K562 (cell line): Measurements from ENCODE around the gene KRABD2.

Experiments
- CREBBP ChIP-seq: IDR thresholded peaks from one replicate; pipeline ENCODE4 v1.6.1; 2012; ENCODE audit warnings: low read depth, mild to moderate bottlenecking, control low read depth, inconsistent platforms, low read length
- ETV6 ChIP-seq, 3 experiments: fragments of 150-350 bp in 1 of 3; sonication (generic) in 1 of 3; formaldehyde crosslinking in 1 of 3; IDR thresholded peaks; 2 replicates each; pipeline versions ENCODE4 v1.6.1 to v1.8.0; 2014 to 2022; ENCODE audit warnings: borderline replicate concordance in 2 of 3, low read depth in 2 of 3, antibody characterized with exemption in 1 of 3, low read length in 1 of 3, mild to moderate bottlenecking in 1 of 3, missing genetic modification reagents in 1 of 3
- FOXM1 ChIP-seq, 2 experiments: fragments of 450-650 bp in 1 of 2; sonication (generic) in 1 of 2; formaldehyde crosslinking in 1 of 2; IDR thresholded peaks; 2 replicates each; pipeline versions ENCODE4 v1.6.1 to v1.9.0; 2017 to 2022; ENCODE audit warnings: low read depth in 2 of 2, mild to moderate bottlenecking in 2 of 2, missing genetic modification reagents in 1 of 2, moderate library complexity in 1 of 2
- GABPA ChIP-seq: fragments of 200-800 bp; sonication (Bioruptor generic); conservative IDR thresholded peaks from 2 replicates; pipeline ENCODE4 v1.6.1; 2016; ENCODE audit warnings: low read depth, missing genetic modification characterization, missing compliant biosample characterization
- HDAC1 ChIP-seq, 2 experiments: fragments of 450-650 bp; IDR thresholded peaks; 2 replicates each; pipeline ENCODE4 v1.6.1; 2016 to 2017; ENCODE audit warnings: inconsistent platforms in 1 of 2, mild to moderate bottlenecking in 1 of 2, moderate library complexity in 1 of 2
- KAT8 ChIP-seq: fragments of 450-650 bp; IDR thresholded peaks from 2 replicates; pipeline ENCODE4 v1.6.1; 2016; ENCODE audit warnings: low read depth, mild to moderate bottlenecking
- MYNN ChIP-seq, 2 experiments: sonication (generic); formaldehyde crosslinking in 1 of 2; IDR thresholded peaks; 2 replicates each; pipeline versions ENCODE4 v1.5.0 to v1.6.1; 2016 to 2020; ENCODE audit warnings: antibody characterized with exemption in 1 of 2, missing genetic modification reagents in 1 of 2
- NR2C2 ChIP-seq, 2 experiments: fragments of 200-800 bp in 1 of 2; sonication (Bioruptor generic) in 1 of 2; sonication (generic) in 1 of 2; formaldehyde crosslinking in 1 of 2; IDR thresholded peaks; 2 replicates each; pipeline versions ENCODE4 v1.6.1 to v1.8.0; 2016 to 2022; ENCODE audit warnings: mild to moderate bottlenecking in 1 of 2, missing compliant biosample characterization in 1 of 2, missing genetic modification characterization in 1 of 2, missing genetic modification reagents in 1 of 2
- POLR2AphosphoS5 ChIP-seq: IDR thresholded peaks from 2 replicates; pipeline ENCODE4 v1.6.1; 2011; ENCODE audit warnings: mild to moderate bottlenecking, low read depth, low read length, moderate library complexity; ENCODE audit not compliant: control insufficient read depth, insufficient read depth
- SAFB2 ChIP-seq: fragments of 200-400 bp; formaldehyde crosslinking; IDR thresholded peaks from 2 replicates; pipeline ENCODE4 v1.6.1; 2018; ENCODE audit warnings: borderline replicate concordance, low read length, low read depth, moderate library complexity; ENCODE audit not compliant: severe bottlenecking
- SMAD1 ChIP-seq: fragments of 150-350 bp; IDR thresholded peaks from 2 replicates; pipeline ENCODE4 v1.6.1; 2014; ENCODE audit warnings: low read length, low read depth; ENCODE audit not compliant: partially characterized antibody
- SMARCC2 ChIP-seq: fragments of 450-650 bp; IDR thresholded peaks from 2 replicates; pipeline ENCODE4 v1.6.1; 2017; ENCODE audit warnings: antibody characterized with exemption, moderate library complexity, mild to moderate bottlenecking, low read depth
- TCF7 ChIP-seq: sonication (generic); IDR thresholded peaks from 2 replicates; pipeline ENCODE4 v1.6.1; 2016; ENCODE audit warnings: antibody characterized with exemption, borderline replicate concordance
- ZNF75A ChIP-seq: fragments of 450-650 bp; formaldehyde crosslinking; IDR thresholded peaks from 2 replicates; pipeline ENCODE4 v1.4.0; 2020; ENCODE audit warnings: mild to moderate bottlenecking
- TF ChIP-seq, protein P1 (sequence below): fragments of 450-650 bp; IDR thresholded peaks from 2 replicates; pipeline ENCODE4 v1.6.1; 2017; ENCODE audit warnings: antibody characterized with exemption
- TF ChIP-seq, protein P2 (sequence below): fragments of 450-650 bp; conservative IDR thresholded peaks from 2 replicates; pipeline ENCODE4 v1.6.1; 2016; ENCODE audit warnings: missing genetic modification characterization, low read depth, mild to moderate bottlenecking, missing compliant biosample characterization, moderate library complexity
- TF ChIP-seq, protein P3 (sequence below): fragments of 450-650 bp; IDR thresholded peaks from 2 replicates; pipeline ENCODE4 v1.6.1; 2017; ENCODE audit warnings: antibody characterized with exemption, mild to moderate bottlenecking

The KRABD2 gene

DNA sequence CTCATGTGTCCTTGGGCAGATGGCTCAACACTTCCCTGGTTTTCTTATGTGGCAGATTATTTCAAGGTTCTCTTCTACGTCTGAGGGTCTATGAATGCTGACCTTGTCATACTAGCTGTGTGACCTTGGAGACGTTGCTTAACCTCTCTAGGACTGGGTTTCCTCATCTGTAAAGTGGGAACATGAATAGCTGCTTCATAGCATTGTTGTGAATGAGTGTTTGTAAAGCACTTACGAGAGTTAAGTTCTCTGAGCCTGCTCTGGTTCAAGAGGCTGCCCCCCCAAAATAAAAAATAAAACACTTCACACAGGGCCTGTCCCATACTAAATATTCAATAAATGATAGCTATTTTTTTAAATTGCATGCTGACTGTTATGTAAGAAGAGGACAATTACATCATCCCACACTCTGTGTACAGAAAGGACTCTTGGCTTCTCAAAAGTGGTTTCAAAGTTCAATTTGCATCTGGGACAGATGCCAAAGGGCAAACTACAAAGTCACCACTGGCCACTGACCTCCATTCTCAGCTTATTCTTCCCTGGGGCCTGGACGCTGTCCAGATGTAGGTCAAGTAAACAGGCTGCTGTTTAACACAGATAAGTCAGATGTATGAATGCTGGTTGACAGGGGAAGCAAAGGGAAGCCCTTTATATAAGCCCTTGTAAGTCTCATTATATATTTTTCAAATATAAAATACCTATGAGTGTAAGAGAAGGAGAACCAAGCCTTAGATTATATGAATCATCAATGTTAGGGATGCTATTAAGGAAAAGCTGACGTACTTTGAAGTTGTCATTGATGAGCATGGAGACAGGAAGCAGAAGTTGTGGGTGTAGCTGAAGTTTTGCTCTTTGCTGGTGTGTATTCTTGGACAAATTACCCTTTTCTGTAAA lies 43.8 kb upstream of the KRABD2 start (continued):
- TF ChIP-seq, protein P1, sequence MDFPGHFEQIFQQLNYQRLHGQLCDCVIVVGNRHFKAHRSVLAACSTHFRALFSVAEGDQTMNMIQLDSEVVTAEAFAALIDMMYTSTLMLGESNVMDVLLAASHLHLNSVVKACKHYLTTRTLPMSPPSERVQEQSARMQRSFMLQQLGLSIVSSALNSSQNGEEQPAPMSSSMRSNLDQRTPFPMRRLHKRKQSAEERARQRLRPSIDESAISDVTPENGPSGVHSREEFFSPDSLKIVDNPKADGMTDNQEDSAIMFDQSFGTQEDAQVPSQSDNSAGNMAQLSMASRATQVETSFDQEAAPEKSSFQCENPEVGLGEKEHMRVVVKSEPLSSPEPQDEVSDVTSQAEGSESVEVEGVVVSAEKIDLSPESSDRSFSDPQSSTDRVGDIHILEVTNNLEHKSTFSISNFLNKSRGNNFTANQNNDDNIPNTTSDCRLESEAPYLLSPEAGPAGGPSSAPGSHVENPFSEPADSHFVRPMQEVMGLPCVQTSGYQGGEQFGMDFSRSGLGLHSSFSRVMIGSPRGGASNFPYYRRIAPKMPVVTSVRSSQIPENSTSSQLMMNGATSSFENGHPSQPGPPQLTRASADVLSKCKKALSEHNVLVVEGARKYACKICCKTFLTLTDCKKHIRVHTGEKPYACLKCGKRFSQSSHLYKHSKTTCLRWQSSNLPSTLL: no peak
- TF ChIP-seq MYNN (IDR thresholded peaks at IDR 0.05) (0 out of 2 replicates have a peak, but pooled peaks have one; percentile 41), MYNN (CRISPR knock-in tag; IDR thresholded peaks at IDR 0.05) (no peak), HDAC1 (IDR thresholded peaks at IDR 0.05) (peak in 1 of 2 experiments; percentile 47; a peak in 2 of 4 replicates), KAT8 (no peak), ETV6 (IDR thresholded peaks at IDR 0.05; ENCODE audit: borderline replicate concordance in 1 of 2, low read depth in 2 of 2, low read length in 1 of 2) (no peak), ETV6 (CRISPR knock-in tag; IDR thresholded peaks at IDR 0.05; ENCODE audit: borderline replicate concordance) (no peak), ZNF75A (CRISPR knock-in tag) (no peak), SMAD1 (peak; percentile 94), SAFB2 (no peak), TCF7 (peak; percentile 94), POLR2AphosphoS5 (peak; percentile 87), CREBBP (no peak), SMARCC2 (peak; percentile 84; the same call in 1 of the 2 replicates), FOXM1 (IDR thresholded peaks at IDR 0.05; ENCODE audit: low read depth) (peak; percentile 81; the same call in 1 of the 2 replicates), FOXM1 (CRISPR knock-in tag; IDR thresholded peaks at IDR 0.05; ENCODE audit: low read depth) (no peak), GABPA (tag) (peak; percentile 53), NR2C2 (CRISPR knock-in tag; IDR thresholded peaks at IDR 0.05) (no peak), NR2C2 (tag; IDR thresholded peaks at IDR 0.05) (peak; percentile 90)
- TF ChIP-seq, protein P2, sequence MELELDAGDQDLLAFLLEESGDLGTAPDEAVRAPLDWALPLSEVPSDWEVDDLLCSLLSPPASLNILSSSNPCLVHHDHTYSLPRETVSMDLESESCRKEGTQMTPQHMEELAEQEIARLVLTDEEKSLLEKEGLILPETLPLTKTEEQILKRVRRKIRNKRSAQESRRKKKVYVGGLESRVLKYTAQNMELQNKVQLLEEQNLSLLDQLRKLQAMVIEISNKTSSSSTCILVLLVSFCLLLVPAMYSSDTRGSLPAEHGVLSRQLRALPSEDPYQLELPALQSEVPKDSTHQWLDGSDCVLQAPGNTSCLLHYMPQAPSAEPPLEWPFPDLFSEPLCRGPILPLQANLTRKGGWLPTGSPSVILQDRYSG (tag): no peak
- TF ChIP-seq, protein P3, sequence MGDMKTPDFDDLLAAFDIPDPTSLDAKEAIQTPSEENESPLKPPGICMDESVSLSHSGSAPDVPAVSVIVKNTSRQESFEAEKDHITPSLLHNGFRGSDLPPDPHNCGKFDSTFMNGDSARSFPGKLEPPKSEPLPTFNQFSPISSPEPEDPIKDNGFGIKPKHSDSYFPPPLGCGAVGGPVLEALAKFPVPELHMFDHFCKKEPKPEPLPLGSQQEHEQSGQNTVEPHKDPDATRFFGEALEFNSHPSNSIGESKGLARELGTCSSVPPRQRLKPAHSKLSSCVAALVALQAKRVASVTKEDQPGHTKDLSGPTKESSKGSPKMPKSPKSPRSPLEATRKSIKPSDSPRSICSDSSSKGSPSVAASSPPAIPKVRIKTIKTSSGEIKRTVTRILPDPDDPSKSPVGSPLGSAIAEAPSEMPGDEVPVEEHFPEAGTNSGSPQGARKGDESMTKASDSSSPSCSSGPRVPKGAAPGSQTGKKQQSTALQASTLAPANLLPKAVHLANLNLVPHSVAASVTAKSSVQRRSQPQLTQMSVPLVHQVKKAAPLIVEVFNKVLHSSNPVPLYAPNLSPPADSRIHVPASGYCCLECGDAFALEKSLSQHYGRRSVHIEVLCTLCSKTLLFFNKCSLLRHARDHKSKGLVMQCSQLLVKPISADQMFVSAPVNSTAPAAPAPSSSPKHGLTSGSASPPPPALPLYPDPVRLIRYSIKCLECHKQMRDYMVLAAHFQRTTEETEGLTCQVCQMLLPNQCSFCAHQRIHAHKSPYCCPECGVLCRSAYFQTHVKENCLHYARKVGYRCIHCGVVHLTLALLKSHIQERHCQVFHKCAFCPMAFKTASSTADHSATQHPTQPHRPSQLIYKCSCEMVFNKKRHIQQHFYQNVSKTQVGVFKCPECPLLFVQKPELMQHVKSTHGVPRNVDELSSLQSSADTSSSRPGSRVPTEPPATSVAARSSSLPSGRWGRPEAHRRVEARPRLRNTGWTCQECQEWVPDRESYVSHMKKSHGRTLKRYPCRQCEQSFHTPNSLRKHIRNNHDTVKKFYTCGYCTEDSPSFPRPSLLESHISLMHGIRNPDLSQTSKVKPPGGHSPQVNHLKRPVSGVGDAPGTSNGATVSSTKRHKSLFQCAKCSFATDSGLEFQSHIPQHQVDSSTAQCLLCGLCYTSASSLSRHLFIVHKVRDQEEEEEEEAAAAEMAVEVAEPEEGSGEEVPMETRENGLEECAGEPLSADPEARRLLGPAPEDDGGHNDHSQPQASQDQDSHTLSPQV: 0 out of 2 replicates have a peak, but pooled peaks have one; percentile 40
